HG02588 (cell line): ENCODE measurements around the gene SNX5.

Experiments used
- ATAC-seq: cut with Tn5 transposase; IDR thresholded peaks from one replicate; pipeline ENCODE4 v1.9.1; 2021; ENCODE audit warnings: mild to moderate bottlenecking, moderate library complexity; ENCODE audit not compliant: unreplicated experiment

Gene SNX5

GRCh38 chr20:17968366-17969277, at the start of gene SNX5, which contains the start of gene MGME1:
SNX5 (minus strand) TSS chr20:17968794; CDS start chr20:17968425, 369 bp downstream.
MGME1 (plus strand) TSS chr20:17969018; CDS start chr20:17969860, 842 bp downstream.
- peak; percentile 73 for ATAC-seq

DNA sequence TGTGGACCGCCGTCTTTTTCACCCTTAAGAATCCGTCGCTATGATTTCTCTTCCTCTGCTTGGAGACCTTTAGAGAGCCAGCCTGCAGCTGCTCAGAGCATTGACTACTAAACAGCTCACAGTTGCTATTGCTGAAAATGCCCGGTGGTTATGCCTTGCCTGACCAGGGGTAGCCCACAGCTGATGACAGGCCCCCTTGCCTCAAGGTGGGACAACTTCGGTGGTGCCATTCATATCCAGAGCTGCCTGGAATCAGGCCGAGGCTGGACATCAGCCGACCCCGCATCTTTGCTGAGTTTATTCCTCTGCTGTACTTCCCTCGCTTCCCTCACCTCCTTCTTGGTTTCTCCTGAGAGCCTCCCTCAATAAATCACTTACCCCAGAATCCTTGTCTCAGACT, 49.5 kb upstream of the SNX5 start:
- no peak for ATAC-seq

DNA sequence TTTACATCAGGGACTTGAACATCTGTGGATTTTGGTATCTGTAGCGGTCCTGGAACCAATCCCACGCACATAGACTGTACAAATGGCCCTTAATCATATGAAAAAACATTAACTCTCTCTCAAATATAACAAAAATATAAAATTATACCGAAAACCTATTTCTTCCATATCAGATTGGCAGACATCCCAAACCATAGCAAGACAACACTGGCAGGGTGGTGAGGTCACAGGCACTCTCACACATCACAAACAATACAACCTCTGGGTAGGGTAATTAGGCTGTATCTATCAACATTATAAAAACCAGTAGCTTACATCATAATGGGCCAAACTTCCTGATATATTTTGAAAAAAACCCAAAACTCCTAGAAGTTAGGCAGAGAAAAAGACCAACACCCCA, 48.2 kb upstream of the SNX5 start:
- ATAC-seq, result no peak

DNA sequence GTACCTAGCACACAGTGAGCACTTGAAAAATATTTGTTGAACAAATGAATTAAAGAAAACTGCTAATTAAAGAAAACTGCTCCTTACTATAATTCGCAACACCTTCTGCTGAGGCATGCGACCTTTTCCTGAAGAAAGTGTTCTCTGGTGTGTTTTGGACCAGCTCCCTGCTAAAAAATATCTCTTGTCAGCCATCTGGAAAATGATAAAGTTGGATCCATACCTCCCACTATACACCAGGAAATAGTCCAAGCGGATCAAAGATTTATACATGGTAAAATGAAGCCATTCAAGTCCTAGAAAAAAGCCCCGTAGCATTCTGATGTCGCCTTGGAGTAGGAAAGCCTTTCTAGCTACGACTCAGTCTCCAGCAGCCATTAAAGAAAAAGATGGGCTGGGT, 45.8 kb upstream of the SNX5 start:
- ATAC-seq, result no peak

DNA sequence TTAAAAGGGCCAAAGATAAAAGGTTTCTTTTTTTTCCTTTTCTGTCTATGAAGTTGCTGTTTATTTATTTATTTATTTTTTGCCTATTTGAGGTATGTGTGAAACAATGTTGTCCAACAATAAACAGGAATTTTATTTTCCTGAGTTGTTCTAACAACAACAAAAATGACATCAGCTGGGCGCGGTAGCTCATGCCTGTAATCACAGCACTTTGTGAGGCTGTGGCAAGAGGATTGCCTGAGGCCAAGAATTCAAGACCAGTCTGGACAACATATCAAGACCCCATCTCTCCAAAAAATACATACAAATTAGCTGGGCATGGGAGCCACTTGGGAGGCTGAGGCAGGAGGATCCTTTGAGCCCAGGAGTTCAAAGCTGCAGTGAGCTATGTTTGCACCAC, 44.3 kb upstream of the SNX5 start:
- no peak for ATAC-seq

DNA sequence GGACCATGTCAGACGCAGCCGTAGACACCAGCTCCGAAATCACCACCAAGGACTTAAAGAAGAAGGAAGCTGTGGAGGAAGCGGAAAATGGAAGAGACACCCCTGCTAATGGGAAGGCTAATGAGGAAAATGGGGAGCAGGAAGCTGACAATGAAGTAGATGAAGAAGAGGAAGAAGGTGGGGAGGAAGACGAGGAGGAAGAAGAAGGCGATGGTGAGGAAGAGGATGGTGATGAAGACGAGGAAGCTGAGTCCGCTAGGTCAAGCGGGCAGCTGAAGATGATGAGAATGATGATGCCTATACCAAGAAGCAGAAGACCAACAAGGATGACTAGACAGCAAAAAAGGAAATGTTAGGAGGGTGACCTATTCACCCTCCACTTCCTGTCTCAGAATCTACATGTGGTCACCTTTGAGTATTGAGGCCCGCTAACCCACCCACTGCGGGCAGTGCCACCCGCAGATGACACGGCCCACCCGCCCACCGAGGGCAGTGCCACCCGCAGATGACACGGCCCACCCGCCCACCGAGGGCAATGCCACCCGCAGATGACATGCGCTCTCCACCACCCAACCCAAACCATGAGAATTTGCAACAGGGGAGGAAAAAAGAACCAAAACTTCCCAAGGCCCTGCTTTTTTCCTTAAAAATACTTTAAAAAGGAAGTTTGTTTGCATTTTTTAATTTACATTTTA, 43.5 kb upstream of the SNX5 start:
- no peak for ATAC-seq

DNA sequence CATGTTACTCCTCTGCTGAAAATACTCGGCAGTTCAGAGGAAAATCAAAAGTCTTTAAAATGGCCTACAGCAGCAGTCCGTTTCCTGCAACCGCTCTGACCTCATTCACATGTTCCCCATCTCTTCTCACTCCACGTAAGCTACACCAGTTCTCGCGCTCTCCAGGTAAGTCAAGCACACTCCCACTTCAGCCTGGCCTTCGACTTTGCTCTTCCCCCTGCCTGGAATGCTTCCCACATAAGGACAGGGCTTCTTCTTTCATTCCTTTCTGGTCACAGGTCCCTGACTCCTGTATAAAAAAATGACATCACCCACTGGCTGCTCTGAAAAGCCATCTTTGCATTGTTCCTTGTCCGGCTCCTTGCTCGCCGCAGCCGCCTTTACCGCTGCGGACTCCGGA, 42.9 kb upstream of the SNX5 start:
- no peak for ATAC-seq

DNA sequence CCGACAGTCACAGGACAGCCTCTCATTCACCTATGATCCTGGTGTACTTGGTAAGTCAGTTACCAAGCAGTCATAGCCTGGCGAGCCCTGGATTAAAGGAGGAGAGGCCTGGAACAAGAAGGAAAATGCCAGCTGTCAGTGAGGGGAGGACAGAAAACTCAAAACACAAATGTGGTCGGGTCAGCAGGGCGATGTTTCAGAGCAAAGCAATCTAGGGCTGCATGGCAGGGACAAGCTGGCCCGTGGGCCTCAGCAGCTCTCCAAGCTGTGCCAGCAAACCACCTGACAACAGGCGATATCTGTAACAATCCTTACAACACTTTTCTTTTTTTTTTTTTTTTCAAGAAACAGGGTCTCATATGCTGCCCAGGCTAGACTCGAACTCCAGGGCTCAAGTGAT, 40.5 kb upstream of the SNX5 start:
- ATAC-seq, result no peak

GRCh38 chr20:18007534-18008292, 39.1 kb upstream of the SNX5 start:
- ATAC-seq, result no peak

DNA sequence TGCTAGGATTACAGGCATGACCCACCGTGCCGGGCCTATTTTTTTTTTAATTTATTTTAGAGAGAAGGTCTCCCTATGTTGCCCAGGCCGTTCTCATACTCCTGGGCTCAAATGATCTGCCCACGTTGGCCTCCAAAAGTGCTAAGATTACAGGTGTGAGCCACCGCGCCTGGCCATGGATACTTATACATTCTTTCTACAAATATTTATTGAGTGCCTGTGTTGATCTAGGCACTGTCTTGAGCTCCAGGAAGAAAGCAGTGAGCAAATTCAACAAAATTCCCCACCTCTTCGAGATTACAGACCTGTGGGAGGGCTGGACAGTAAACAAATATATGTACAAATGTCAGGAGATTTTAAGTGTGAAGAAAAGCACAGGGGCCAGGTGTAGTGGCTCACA, 38.1 kb upstream of the SNX5 start:
- ATAC-seq, result no peak

- no peak for ATAC-seq
Observed at GRCh38 chr20:18005990-18006364, 37.4 kb upstream of the SNX5 start.

- peak; percentile 94 for ATAC-seq
Observed at GRCh38 chr20:18005170-18005989, 36.8 kb upstream of the SNX5 start.

GRCh38 chr20:18004384-18005031, 35.9 kb upstream of the SNX5 start:
- ATAC-seq, result no peak

DNA sequence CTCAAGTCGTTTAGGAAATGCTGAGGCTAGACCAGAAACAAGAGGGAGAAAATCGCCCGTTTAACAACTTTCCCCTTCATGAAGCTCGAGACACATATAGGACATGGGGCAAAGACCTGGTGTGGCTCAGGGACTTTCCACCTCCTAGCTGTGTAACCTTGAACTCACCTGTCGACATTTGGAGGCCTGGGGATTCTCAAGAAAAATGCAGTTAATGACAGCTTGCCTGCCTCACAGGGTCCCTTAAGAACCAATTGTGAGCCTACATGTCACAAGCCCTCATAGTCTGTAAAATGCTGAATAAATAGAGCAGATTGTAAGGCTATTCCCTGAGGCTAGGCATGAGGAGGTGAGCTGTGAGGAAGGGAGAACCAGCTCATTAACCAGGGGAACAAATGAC, 35.3 kb upstream of the SNX5 start:
- no peak for ATAC-seq

DNA sequence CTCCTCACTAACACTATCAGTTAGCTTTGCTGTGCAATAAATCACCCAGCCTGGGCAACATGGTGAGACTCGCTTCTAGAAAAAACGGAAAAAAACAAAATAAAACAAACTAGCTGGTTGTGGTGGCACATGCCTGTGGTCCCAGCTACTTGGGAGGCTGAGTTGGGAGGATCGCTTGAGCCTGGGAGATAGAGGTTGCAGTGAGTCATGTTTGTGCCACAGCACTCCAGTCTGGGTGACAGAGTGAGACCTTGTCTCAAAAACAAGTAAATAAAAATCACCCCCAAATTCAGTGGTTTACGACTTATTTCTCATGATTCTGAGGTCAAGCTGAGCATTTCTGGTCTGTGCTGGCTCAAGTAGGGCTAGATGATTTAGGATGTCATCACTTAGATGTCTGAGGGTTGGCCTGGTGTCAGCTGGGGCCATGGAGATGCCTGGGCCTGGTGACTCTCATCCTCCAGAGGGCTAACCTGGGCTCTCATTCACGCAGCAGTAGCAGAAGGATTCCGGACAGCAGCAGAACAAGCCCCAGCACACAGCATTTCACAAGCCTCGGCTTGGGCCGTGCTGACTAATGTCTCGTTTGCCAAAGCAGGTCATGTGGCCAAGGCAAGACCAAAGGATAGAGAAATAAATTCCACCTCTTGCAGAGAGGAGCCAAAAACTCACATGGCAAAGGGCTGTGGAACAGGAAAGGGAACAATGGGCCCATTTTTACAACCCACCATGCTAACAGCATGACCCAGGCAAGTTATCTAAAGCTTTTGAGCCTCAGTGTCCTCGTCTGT, 32.7 kb upstream of the SNX5 start:
- ATAC-seq, result no peak

DNA sequence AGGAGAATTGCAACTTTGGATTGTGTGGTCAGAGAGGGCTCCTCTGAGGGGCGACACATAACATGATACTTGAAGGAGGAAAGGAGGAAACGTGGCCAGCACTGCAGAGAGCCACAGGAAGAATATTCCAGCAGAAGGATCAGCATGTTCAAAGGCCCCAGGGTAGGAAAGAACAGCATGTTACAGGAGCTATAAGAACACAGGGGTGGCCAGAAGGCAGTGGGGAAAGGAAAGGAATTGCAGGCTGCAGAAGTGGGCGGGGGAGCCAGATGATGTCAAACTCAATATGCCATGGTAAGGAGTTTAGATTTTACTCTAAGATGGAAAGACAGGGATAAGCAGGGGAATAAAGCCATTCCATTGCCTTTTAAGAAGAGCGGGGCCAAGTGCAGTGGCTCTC, 31.0 kb upstream of the SNX5 start:
- ATAC-seq, result no peak

DNA sequence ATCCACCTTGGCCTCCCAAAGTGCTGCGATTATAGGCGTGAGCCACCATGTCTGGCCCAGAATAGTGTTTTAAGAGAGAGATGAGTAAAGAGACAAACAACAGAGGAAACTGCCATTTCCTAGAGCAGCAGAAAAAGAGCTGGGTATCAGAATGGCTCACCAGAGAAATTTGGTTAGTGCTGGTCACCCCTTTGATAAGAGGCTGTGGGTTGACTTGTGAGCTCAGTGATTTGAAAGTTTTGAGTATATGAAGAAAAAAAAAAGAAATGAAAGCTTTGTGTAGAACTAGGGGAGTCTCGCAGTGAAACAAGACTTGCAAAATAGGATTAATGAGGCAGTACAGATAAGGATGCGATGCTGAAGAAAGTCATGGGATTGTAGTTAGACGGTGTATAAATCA, 29.9 kb upstream of the SNX5 start:
- ATAC-seq, result no peak

GRCh38 chr20:17995967-17996819, 27.6 kb upstream of the SNX5 start:
- no peak for ATAC-seq
